ENCODE data around the gene MARK1.

MARK1 gene

GRCh38 chr1:220544901-220545303 lies 17.0 kb downstream of the MARK1 start:
- no peak overlapping the region for H3K4me3 ChIP-seq (ENCODE audit: low read length)
- H3K4me1 ChIP-seq (ENCODE audit: control insufficient read depth, insufficient read depth, low read length): no peaks in the 10 kb centered on the region
- no peaks in the 10 kb centered on the region for H3K36me3 ChIP-seq (ENCODE audit: control insufficient read depth, insufficient read depth, low read length)
- H3K27me3 ChIP-seq (ENCODE audit: control insufficient read depth, insufficient read depth, low read length): no peaks in the 10 kb centered on the region
- no peaks in the 10 kb centered on the region for H3K9me3 ChIP-seq (ENCODE audit: control insufficient read depth, low read length)
- no peak overlapping the region for H3K9ac ChIP-seq (ENCODE audit: low read length)

- H3K27me3 ChIP-seq (ENCODE audit: control insufficient read depth, insufficient read depth, low read length): no peaks in the 10 kb centered on the region
- no peaks in the 10 kb centered on the region for H3K9me3 ChIP-seq (ENCODE audit: control insufficient read depth, low read length)
- H3K4me3 ChIP-seq (ENCODE audit: low read length): no peak overlapping the region
- no peaks in the 10 kb centered on the region for H3K36me3 ChIP-seq (ENCODE audit: control insufficient read depth, insufficient read depth, low read length)
- no peak overlapping the region for H3K9ac ChIP-seq (ENCODE audit: low read length)
- H3K4me1 ChIP-seq (ENCODE audit: control insufficient read depth, insufficient read depth, low read length): no peaks in the 10 kb centered on the region
Observed at GRCh38 chr1:220550811-220551399, 23.0 kb downstream of the MARK1 start.

- H3K9ac ChIP-seq (ENCODE audit: low read length): no peak overlapping the region
- no peaks in the 10 kb centered on the region for H3K4me1 ChIP-seq (ENCODE audit: control insufficient read depth, insufficient read depth, low read length)
- no peaks in the 10 kb centered on the region for H3K9me3 ChIP-seq (ENCODE audit: control insufficient read depth, low read length)
- no peak overlapping the region for H3K4me3 ChIP-seq (ENCODE audit: low read length)
- no peaks in the 10 kb centered on the region for H3K27me3 ChIP-seq (ENCODE audit: control insufficient read depth, insufficient read depth, low read length)
- no peaks in the 10 kb centered on the region for H3K36me3 ChIP-seq (ENCODE audit: control insufficient read depth, insufficient read depth, low read length)
Observed at GRCh38 chr1:220551718-220552117, 23.8 kb downstream of the MARK1 start.

GRCh38 chr1:220552672-220553260 lies 24.8 kb downstream of the MARK1 start:
- Histone ChIP-seq H3K36me3 (ENCODE audit: control insufficient read depth, insufficient read depth, low read length) (no peaks in the 10 kb centered on the region), H3K9ac (ENCODE audit: low read length) (no peak overlapping the region), H3K4me1 (ENCODE audit: control insufficient read depth, insufficient read depth, low read length) (no peaks in the 10 kb centered on the region), H3K9me3 (ENCODE audit: control insufficient read depth, low read length) (no peaks in the 10 kb centered on the region), H3K4me3 (ENCODE audit: low read length) (no peak overlapping the region), H3K27me3 (ENCODE audit: control insufficient read depth, insufficient read depth, low read length) (no peaks in the 10 kb centered on the region)

- Histone ChIP-seq H3K9me3 (ENCODE audit: control insufficient read depth, low read length) (no peaks in the 10 kb centered on the region), H3K27me3 (ENCODE audit: control insufficient read depth, insufficient read depth, low read length) (no peaks in the 10 kb centered on the region), H3K4me1 (ENCODE audit: control insufficient read depth, insufficient read depth, low read length) (no peaks in the 10 kb centered on the region), H3K9ac (ENCODE audit: low read length) (no peak overlapping the region), H3K36me3 (ENCODE audit: control insufficient read depth, insufficient read depth, low read length) (no peaks in the 10 kb centered on the region), H3K4me3 (ENCODE audit: low read length) (no peak overlapping the region)
Observed at GRCh38 chr1:220556641-220557040, 28.7 kb downstream of the MARK1 start.

- no peak overlapping the region for H3K4me3 ChIP-seq (ENCODE audit: low read length)
- no peaks in the 10 kb centered on the region for H3K27me3 ChIP-seq (ENCODE audit: control insufficient read depth, insufficient read depth, low read length)
- H3K4me1 ChIP-seq (ENCODE audit: control insufficient read depth, insufficient read depth, low read length): no peaks in the 10 kb centered on the region
- H3K9me3 ChIP-seq (ENCODE audit: control insufficient read depth, low read length): no peaks in the 10 kb centered on the region
- no peak overlapping the region for H3K9ac ChIP-seq (ENCODE audit: low read length)
- H3K36me3 ChIP-seq (ENCODE audit: control insufficient read depth, insufficient read depth, low read length): no peaks in the 10 kb centered on the region
Observed at GRCh38 chr1:220563564-220563963, 35.6 kb downstream of the MARK1 start.

GRCh38 chr1:220564216-220564615 lies 36.3 kb downstream of the MARK1 start:
- Histone ChIP-seq H3K9me3 (ENCODE audit: control insufficient read depth, low read length) (no peaks in the 10 kb centered on the region), H3K4me3 (ENCODE audit: low read length) (no peak overlapping the region), H3K4me1 (ENCODE audit: control insufficient read depth, insufficient read depth, low read length) (no peaks in the 10 kb centered on the region), H3K27me3 (ENCODE audit: control insufficient read depth, insufficient read depth, low read length) (no peaks in the 10 kb centered on the region), H3K9ac (ENCODE audit: low read length) (no peak overlapping the region), H3K36me3 (ENCODE audit: control insufficient read depth, insufficient read depth, low read length) (no peaks in the 10 kb centered on the region)

GRCh38 chr1:220565670-220566069 lies 37.7 kb downstream of the MARK1 start:
- Histone ChIP-seq H3K4me1 (ENCODE audit: control insufficient read depth, insufficient read depth, low read length) (no peaks in the 10 kb centered on the region), H3K4me3 (ENCODE audit: low read length) (no peak overlapping the region), H3K9ac (ENCODE audit: low read length) (no peak overlapping the region), H3K36me3 (ENCODE audit: control insufficient read depth, insufficient read depth, low read length) (no peaks in the 10 kb centered on the region), H3K9me3 (ENCODE audit: control insufficient read depth, low read length) (no peaks in the 10 kb centered on the region), H3K27me3 (ENCODE audit: control insufficient read depth, insufficient read depth, low read length) (no peaks in the 10 kb centered on the region)

GRCh38 chr1:220566869-220567268 lies 38.9 kb downstream of the MARK1 start:
- H3K36me3 ChIP-seq (ENCODE audit: control insufficient read depth, insufficient read depth, low read length): no peaks in the 10 kb centered on the region

GRCh38 chr1:220572416-220572815 lies 44.5 kb downstream of the MARK1 start:
- Histone ChIP-seq H3K4me1 (ENCODE audit: control insufficient read depth, insufficient read depth, low read length) (no peaks in the 10 kb centered on the region), H3K36me3 (ENCODE audit: control insufficient read depth, insufficient read depth, low read length) (no peaks in the 10 kb centered on the region), H3K4me3 (ENCODE audit: low read length) (no peak overlapping the region), H3K27me3 (ENCODE audit: control insufficient read depth, insufficient read depth, low read length) (no peaks in the 10 kb centered on the region), H3K9me3 (ENCODE audit: control insufficient read depth, low read length) (no peaks in the 10 kb centered on the region), H3K9ac (ENCODE audit: low read length) (no peak overlapping the region)

More at GRCh38 chr1:220566869-220567268, 38.9 kb downstream of the MARK1 start:
- H3K9me3 ChIP-seq (ENCODE audit: control insufficient read depth, low read length): no peaks in the 10 kb centered on the region
- H3K27me3 ChIP-seq (ENCODE audit: control insufficient read depth, insufficient read depth, low read length): no peaks in the 10 kb centered on the region
- H3K4me1 ChIP-seq (ENCODE audit: control insufficient read depth, insufficient read depth, low read length): no peaks in the 10 kb centered on the region
- H3K4me3 ChIP-seq (ENCODE audit: low read length): no peak overlapping the region
- no peak overlapping the region for H3K9ac ChIP-seq (ENCODE audit: low read length)

GRCh38 chr1:220573836-220574235 lies 45.9 kb downstream of the MARK1 start:
- Histone ChIP-seq H3K4me3 (ENCODE audit: low read length) (no peak overlapping the region), H3K36me3 (ENCODE audit: control insufficient read depth, insufficient read depth, low read length) (no peaks in the 10 kb centered on the region), H3K9ac (ENCODE audit: low read length) (no peak overlapping the region), H3K9me3 (ENCODE audit: control insufficient read depth, low read length) (no peaks in the 10 kb centered on the region), H3K4me1 (ENCODE audit: control insufficient read depth, insufficient read depth, low read length) (no peaks in the 10 kb centered on the region), H3K27me3 (ENCODE audit: control insufficient read depth, insufficient read depth, low read length) (no peaks in the 10 kb centered on the region)

- Histone ChIP-seq H3K4me3 (ENCODE audit: low read length) (no peak overlapping the region), H3K9ac (ENCODE audit: low read length) (no peak overlapping the region), H3K4me1 (ENCODE audit: control insufficient read depth, insufficient read depth, low read length) (no peaks in the 10 kb centered on the region), H3K27me3 (ENCODE audit: control insufficient read depth, insufficient read depth, low read length) (no peaks in the 10 kb centered on the region), H3K9me3 (ENCODE audit: control insufficient read depth, low read length) (no peaks in the 10 kb centered on the region), H3K36me3 (ENCODE audit: control insufficient read depth, insufficient read depth, low read length) (no peaks in the 10 kb centered on the region)
Observed at GRCh38 chr1:220575718-220576497, 48.0 kb downstream of the MARK1 start.
